ENCODE measurements around the gene PHACTR3. TPM values are rescaled to one million over a fixed set of nuclear protein-coding genes. Genes with fewer than 3 reads are reported as not detected.

Gene PHACTR3
- total and polyA plus RNA-seq, 2 donors, result 2.9 to 35.8 TPM

GRCh38 chr20:59577809-59578435, 26.4 kb upstream of the PHACTR3 start:
- WGBS, result 62% methylated on average over 18 of the region's 18 CpGs
- Histone ChIP-seq H3K4me3 (ENCODE audit: low read length in 2 of 2) (no peak overlapping the region), H3K27ac (ENCODE audit: low read depth in 1 of 2, low read length in 1 of 2) (no peak overlapping the region), H3K9me3 (ENCODE audit: control insufficient read depth in 2 of 2, insufficient read depth in 1 of 2, low read length in 1 of 2) (no peaks in the 10 kb centered on the region), H3K4me1 (ENCODE audit: control insufficient read depth in 2 of 2, insufficient read depth in 2 of 2, low read length in 2 of 2) (no peaks in the 10 kb centered on the region), H3K27me3 (ENCODE audit: control insufficient read depth in 2 of 2, insufficient read depth in 1 of 2, low read length in 1 of 2) (peaks cover 43 to 69% of the 10 kb centered on the region in 2 donors), H3K36me3 (ENCODE audit: control insufficient read depth in 2 of 2, insufficient read depth in 2 of 2, low read length in 1 of 2) (no peaks in the 10 kb centered on the region)
- DNase-seq (ENCODE audit: low read depth in 6 of 9, low spot score in 9 of 9), result no peak

GRCh38 chr20:59578436-59579403, 25.6 kb upstream of the PHACTR3 start:
- H3K4me1 ChIP-seq (ENCODE audit: control insufficient read depth in 2 of 2, insufficient read depth in 2 of 2, low read length in 2 of 2), result no peaks in the 10 kb centered on the region
- no peak overlapping the region for H3K4me3 ChIP-seq (ENCODE audit: low read length in 2 of 2)
- WGBS, result 87% methylated on average over 18 of the region's 18 CpGs
- H3K27ac ChIP-seq (ENCODE audit: low read depth in 1 of 2, low read length in 1 of 2), result no peak overlapping the region
- H3K36me3 ChIP-seq (ENCODE audit: control insufficient read depth in 2 of 2, insufficient read depth in 2 of 2, low read length in 1 of 2), result no peaks in the 10 kb centered on the region
- H3K27me3 ChIP-seq (ENCODE audit: control insufficient read depth in 2 of 2, insufficient read depth in 1 of 2, low read length in 1 of 2), result peaks cover 41 to 61% of the 10 kb centered on the region in 2 donors
- no peaks in the 10 kb centered on the region for H3K9me3 ChIP-seq (ENCODE audit: control insufficient read depth in 2 of 2, insufficient read depth in 1 of 2, low read length in 1 of 2)
- no peak for DNase-seq (ENCODE audit: low read depth in 6 of 9, low spot score in 9 of 9)

GRCh38 chr20:59579404-59580145, 24.8 kb upstream of the PHACTR3 start:
- Histone ChIP-seq H3K36me3 (ENCODE audit: control insufficient read depth in 2 of 2, insufficient read depth in 2 of 2, low read length in 1 of 2) (no peaks in the 10 kb centered on the region), H3K27ac (ENCODE audit: low read depth in 1 of 2, low read length in 1 of 2) (no peak overlapping the region), H3K4me1 (ENCODE audit: control insufficient read depth in 2 of 2, insufficient read depth in 2 of 2, low read length in 2 of 2) (no peaks in the 10 kb centered on the region), H3K9me3 (ENCODE audit: control insufficient read depth in 2 of 2, insufficient read depth in 1 of 2, low read length in 1 of 2) (peaks cover 0 to 1% of the 10 kb centered on the region in 2 donors), H3K4me3 (ENCODE audit: low read length in 2 of 2) (no peak overlapping the region), H3K27me3 (ENCODE audit: control insufficient read depth in 2 of 2, insufficient read depth in 1 of 2, low read length in 1 of 2) (peaks cover 35 to 52% of the 10 kb centered on the region in 2 donors)
- no peak for DNase-seq (ENCODE audit: low read depth in 6 of 9, low spot score in 9 of 9)
- WGBS, result 80% methylated on average over 12 of the region's 12 CpGs

- 73% methylated on average over 8 of the region's 8 CpGs for WGBS
- H3K4me1 ChIP-seq (ENCODE audit: control insufficient read depth in 2 of 2, insufficient read depth in 2 of 2, low read length in 2 of 2), result no peaks in the 10 kb centered on the region
- no peak overlapping the region for H3K4me3 ChIP-seq (ENCODE audit: low read length in 2 of 2)
- H3K36me3 ChIP-seq (ENCODE audit: control insufficient read depth in 2 of 2, insufficient read depth in 2 of 2, low read length in 1 of 2), result no peaks in the 10 kb centered on the region
- peaks cover 0 to 1% of the 10 kb centered on the region in 2 donors for H3K9me3 ChIP-seq (ENCODE audit: control insufficient read depth in 2 of 2, insufficient read depth in 1 of 2, low read length in 1 of 2)
- DNase-seq (ENCODE audit: low read depth in 6 of 9, low spot score in 9 of 9), result no peak
- no peak overlapping the region for H3K27ac ChIP-seq (ENCODE audit: low read depth in 1 of 2, low read length in 1 of 2)
- H3K27me3 ChIP-seq (ENCODE audit: control insufficient read depth in 2 of 2, insufficient read depth in 1 of 2, low read length in 1 of 2), result peaks cover 34 to 45% of the 10 kb centered on the region in 2 donors
Measured at GRCh38 chr20:59580146-59580946, 24.0 kb upstream of the PHACTR3 start.

- no peaks in the 10 kb centered on the region for H3K36me3 ChIP-seq (ENCODE audit: control insufficient read depth in 2 of 2, insufficient read depth in 2 of 2, low read length in 1 of 2)
- DNase-seq (ENCODE audit: low read depth in 6 of 9, low spot score in 9 of 9), result no peak
- peaks cover 0 to 1% of the 10 kb centered on the region in 2 donors for H3K9me3 ChIP-seq (ENCODE audit: control insufficient read depth in 2 of 2, insufficient read depth in 1 of 2, low read length in 1 of 2)
- H3K4me3 ChIP-seq (ENCODE audit: low read length in 2 of 2), result no peak overlapping the region
- WGBS, result 87% methylated on average over 9 of the region's 9 CpGs
- peaks cover 28 to 41% of the 10 kb centered on the region in 2 donors for H3K27me3 ChIP-seq (ENCODE audit: control insufficient read depth in 2 of 2, insufficient read depth in 1 of 2, low read length in 1 of 2)
- H3K4me1 ChIP-seq (ENCODE audit: control insufficient read depth in 2 of 2, insufficient read depth in 2 of 2, low read length in 2 of 2), result no peaks in the 10 kb centered on the region
- H3K27ac ChIP-seq (ENCODE audit: low read depth in 1 of 2, low read length in 1 of 2), result no peak overlapping the region
Measured at GRCh38 chr20:59580991-59581401, 23.3 kb upstream of the PHACTR3 start.

GRCh38 chr20:59581993-59582679, 22.2 kb upstream of the PHACTR3 start:
- no peak for DNase-seq (ENCODE audit: low read depth in 6 of 9, low spot score in 9 of 9)
- H3K4me1 ChIP-seq (ENCODE audit: control insufficient read depth in 2 of 2, insufficient read depth in 2 of 2, low read length in 2 of 2), result no peaks in the 10 kb centered on the region
- H3K27ac ChIP-seq (ENCODE audit: low read depth in 1 of 2, low read length in 1 of 2), result no peak overlapping the region
- peaks cover 16 to 30% of the 10 kb centered on the region in 2 donors for H3K27me3 ChIP-seq (ENCODE audit: control insufficient read depth in 2 of 2, insufficient read depth in 1 of 2, low read length in 1 of 2)
- H3K36me3 ChIP-seq (ENCODE audit: control insufficient read depth in 2 of 2, insufficient read depth in 2 of 2, low read length in 1 of 2), result no peaks in the 10 kb centered on the region
- 92% methylated on average over 13 of the region's 13 CpGs for WGBS
- peaks cover 0 to 1% of the 10 kb centered on the region in 2 donors for H3K9me3 ChIP-seq (ENCODE audit: control insufficient read depth in 2 of 2, insufficient read depth in 1 of 2, low read length in 1 of 2)
- no peak overlapping the region for H3K4me3 ChIP-seq (ENCODE audit: low read length in 2 of 2)

- no peak overlapping the region for H3K27ac ChIP-seq (ENCODE audit: low read depth in 1 of 2, low read length in 1 of 2)
- H3K36me3 ChIP-seq (ENCODE audit: control insufficient read depth in 2 of 2, insufficient read depth in 2 of 2, low read length in 1 of 2), result no peaks in the 10 kb centered on the region
- no peak overlapping the region for H3K4me3 ChIP-seq (ENCODE audit: low read length in 2 of 2)
- peaks cover 0 to 1% of the 10 kb centered on the region in 2 donors for H3K9me3 ChIP-seq (ENCODE audit: control insufficient read depth in 2 of 2, insufficient read depth in 1 of 2, low read length in 1 of 2)
- H3K27me3 ChIP-seq (ENCODE audit: control insufficient read depth in 2 of 2, insufficient read depth in 1 of 2, low read length in 1 of 2), result peaks cover 2 to 17% of the 10 kb centered on the region in 2 donors
- no peak for DNase-seq (ENCODE audit: low read depth in 6 of 9, low spot score in 9 of 9)
- H3K4me1 ChIP-seq (ENCODE audit: control insufficient read depth in 2 of 2, insufficient read depth in 2 of 2, low read length in 2 of 2), result no peaks in the 10 kb centered on the region
- WGBS, result 93% methylated on average over 31 of the region's 31 CpGs
Measured at GRCh38 chr20:59583428-59584277, 20.7 kb upstream of the PHACTR3 start.

Measured in thymus (tissue), 11 donors.